H9 (cell line): ENCODE data around the gene LAX1. TPM values are rescaled to one million over a fixed set of nuclear protein-coding genes. Genes with fewer than 3 reads are reported as not detected.

Experiments
- DNase-seq: peaks from one replicate; pipeline ENCODE4 v3.0.0-alpha.2; 2017
- H2AFZ ChIP-seq: one replicate; pipeline ENCODE4 v1.6.1; 2013; ENCODE audit warnings: mild to moderate bottlenecking, low read length, control low read depth, moderate library complexity
- H2AK5ac ChIP-seq: 2 replicates; pipeline ENCODE4 v1.6.1; 2013; ENCODE audit warnings: low read length, control low read depth, mixed read lengths; ENCODE audit not compliant: insufficient read length
- H2BK120ac ChIP-seq: one replicate; pipeline ENCODE4 v1.6.1; 2013; ENCODE audit warnings: low read depth, mild to moderate bottlenecking, low read length, control low read depth, inconsistent platforms; ENCODE audit not compliant: poor library complexity, severe bottlenecking
- H2BK12ac ChIP-seq: 2 replicates; pipeline ENCODE4 v1.6.1; 2013; ENCODE audit warnings: low read length, control low read depth, mixed read lengths, low read depth; ENCODE audit not compliant: insufficient read length
- H2BK15ac ChIP-seq: 2 replicates; pipeline ENCODE4 v1.6.1; 2013; ENCODE audit warnings: low read depth, low read length, control low read depth
- H2BK20ac ChIP-seq: one replicate; pipeline ENCODE4 v1.6.1; 2013; ENCODE audit warnings: low read depth, mild to moderate bottlenecking, low read length, control low read depth, inconsistent platforms; ENCODE audit not compliant: poor library complexity, severe bottlenecking
- H2BK5ac ChIP-seq: 2 replicates; pipeline ENCODE4 v1.6.1; 2013; ENCODE audit warnings: low read length, control low read depth, mixed read lengths; ENCODE audit not compliant: insufficient read length
- H3K14ac ChIP-seq: 2 replicates; pipeline ENCODE4 v1.6.1; 2013; ENCODE audit warnings: low read length, control low read depth; ENCODE audit not compliant: insufficient read depth
- H3K18ac ChIP-seq: 2 replicates; pipeline ENCODE4 v1.6.1; 2013; ENCODE audit warnings: low read depth, mild to moderate bottlenecking, mixed read lengths, low read length, control low read depth; ENCODE audit not compliant: insufficient read length
- H3K23ac ChIP-seq: 2 replicates; pipeline ENCODE4 v1.6.1; 2013; ENCODE audit warnings: low read length, control low read depth, mixed read lengths, low read depth; ENCODE audit not compliant: insufficient read length
- H3K23me2 ChIP-seq: 2 replicates; pipeline ENCODE4 v1.6.1; 2013; ENCODE audit warnings: low read depth, mild to moderate bottlenecking, mixed read lengths, low read length, control low read depth; ENCODE audit not compliant: insufficient read length, poor library complexity, severe bottlenecking
- H3K27ac ChIP-seq: 2 replicates; pipeline ENCODE4 v1.5.1; 2013; ENCODE audit warnings: low read length, control low read depth, mixed read lengths, low read depth; ENCODE audit not compliant: insufficient read length
- H3K27me3 ChIP-seq: 2 replicates; pipeline ENCODE4 v1.6.1; 2013; ENCODE audit warnings: low read length, control low read depth, inconsistent platforms; ENCODE audit not compliant: insufficient read depth
- H3K4ac ChIP-seq: 2 replicates; pipeline ENCODE4 v1.6.1; 2013; ENCODE audit warnings: low read depth, mild to moderate bottlenecking, control low read depth, inconsistent platforms, low read length, moderate library complexity
- H3K4me1 ChIP-seq: 2 replicates; pipeline ENCODE4 v1.6.1; 2013; ENCODE audit warnings: low read length, control low read depth, inconsistent platforms; ENCODE audit not compliant: insufficient read depth
- H3K4me2 ChIP-seq: 2 replicates; pipeline ENCODE4 v1.6.1; 2013; ENCODE audit warnings: low read length, control low read depth, mixed read lengths; ENCODE audit not compliant: insufficient read length, insufficient read depth
- H3K56ac ChIP-seq: 2 replicates; pipeline ENCODE4 v1.6.1; 2013; ENCODE audit warnings: low read depth, mild to moderate bottlenecking, mixed read lengths, low read length, control low read depth; ENCODE audit not compliant: insufficient read length
- H3K79me1 ChIP-seq: 2 replicates; pipeline ENCODE4 v1.6.1; 2013; ENCODE audit warnings: low read depth, mild to moderate bottlenecking, moderate library complexity, low read length, control low read depth, inconsistent platforms; ENCODE audit not compliant: insufficient read depth, poor library complexity, severe bottlenecking
- H3K79me2 ChIP-seq: 2 replicates; pipeline ENCODE4 v1.6.1; 2013; ENCODE audit warnings: low read length, control low read depth, inconsistent platforms; ENCODE audit not compliant: insufficient read depth
- H3K9ac ChIP-seq: 2 replicates; pipeline ENCODE4 v1.6.1; 2013; ENCODE audit warnings: low read length, control low read depth, mixed read lengths; ENCODE audit not compliant: insufficient read length; ENCODE audit errors: extremely low read depth
- H3K9me3 ChIP-seq: one replicate; pipeline ENCODE4 v1.6.1; 2013; ENCODE audit warnings: low read depth, low read length, inconsistent platforms; ENCODE audit not compliant: control insufficient read depth
- H3T11ph ChIP-seq: one replicate; pipeline ENCODE4 v1.6.1; 2013; ENCODE audit warnings: mild to moderate bottlenecking, low read length, control low read depth, inconsistent platforms
- H4K20me1 ChIP-seq: one replicate; pipeline ENCODE4 v1.6.1; 2013; ENCODE audit not compliant: control insufficient read depth, insufficient read length, insufficient read depth
- H4K5ac ChIP-seq: 2 replicates; pipeline ENCODE4 v1.6.1; 2013; ENCODE audit warnings: low read depth, mild to moderate bottlenecking, mixed read lengths, low read length, control low read depth; ENCODE audit not compliant: insufficient read length
- H4K8ac ChIP-seq: replicated peaks from 2 replicates; pipeline ENCODE4 v1.6.1; 2013; ENCODE audit warnings: low read length, control low read depth, mixed read lengths, low read depth; ENCODE audit not compliant: insufficient read length
- H4K91ac ChIP-seq: 2 replicates; pipeline ENCODE4 v1.6.1; 2013; ENCODE audit warnings: low read depth, mild to moderate bottlenecking, moderate library complexity, mixed read lengths, low read length, control low read depth; ENCODE audit not compliant: insufficient read length
- H3K27ac Mint-ChIP-seq, 3 experiments: 2 replicates in 2 of 3; 3 replicates in 1 of 3; pipeline ENCODE4 v1.8.0; 2020 to 2021; ENCODE audit warnings: mixed read lengths in 3 of 3, mild to moderate bottlenecking in 1 of 3, moderate library complexity in 1 of 3
- H3K27me3 Mint-ChIP-seq: 2 replicates; pipeline ENCODE4 v1.8.0; 2021; ENCODE audit warnings: low read depth, mild to moderate bottlenecking, moderate library complexity, mixed read lengths
- H3K36me3 Mint-ChIP-seq, 3 experiments: 2 replicates in 2 of 3; 3 replicates in 1 of 3; pipeline ENCODE4 v1.8.0; 2020 to 2021; ENCODE audit warnings: low read depth in 3 of 3, mixed read lengths in 3 of 3; ENCODE audit not compliant: insufficient read depth in 1 of 3
- H3K4me1 Mint-ChIP-seq, 2 experiments: 2 replicates each; pipeline ENCODE4 v1.8.0; 2020; ENCODE audit warnings: mixed read lengths in 2 of 2
- H3K4me3 Mint-ChIP-seq, 2 experiments: 2 replicates in 1 of 2; 3 replicates in 1 of 2; pipeline ENCODE4 v1.8.0; 2020 to 2021; ENCODE audit warnings: mild to moderate bottlenecking in 2 of 2, mixed read lengths in 2 of 2, moderate library complexity in 1 of 2
- H3K9me3 Mint-ChIP-seq, 2 experiments: 2 replicates in 1 of 2; 3 replicates in 1 of 2; pipeline ENCODE4 v1.8.0; 2020; ENCODE audit warnings: mild to moderate bottlenecking in 2 of 2, mixed read lengths in 2 of 2, moderate library complexity in 1 of 2
- WGBS: extraction: QIAGEN DNeasy Blood & Tissue Kit; methylation state at CpG from one replicate; pipeline ENCODE4 v1.1.7; 2013; ENCODE audit warnings: missing lambda C conversion rate, low lambda C conversion rate, mixed read lengths; ENCODE audit not compliant: insufficient read length; ENCODE audit errors: extremely low coverage; 5-methylcytosine and 5-hydroxymethylcytosine counted together
- total RNA-seq: library from RNA; stranded (reverse); gene quantifications from 2 replicates; pipeline ENCODE4 v1.2.1, GENCODE V29; 2021
- TF ChIP-seq, protein P1 (sequence below): fragments of 200-600 bp; sonication (generic); conservative IDR thresholded peaks from 3 replicates; pipeline ENCODE4 v1.8.0; 2021; ENCODE audit warnings: antibody characterized with exemption, mild to moderate bottlenecking

LAX1 gene
- total RNA-seq, 1 experiment from 2014 or later, result not detected

DNA sequence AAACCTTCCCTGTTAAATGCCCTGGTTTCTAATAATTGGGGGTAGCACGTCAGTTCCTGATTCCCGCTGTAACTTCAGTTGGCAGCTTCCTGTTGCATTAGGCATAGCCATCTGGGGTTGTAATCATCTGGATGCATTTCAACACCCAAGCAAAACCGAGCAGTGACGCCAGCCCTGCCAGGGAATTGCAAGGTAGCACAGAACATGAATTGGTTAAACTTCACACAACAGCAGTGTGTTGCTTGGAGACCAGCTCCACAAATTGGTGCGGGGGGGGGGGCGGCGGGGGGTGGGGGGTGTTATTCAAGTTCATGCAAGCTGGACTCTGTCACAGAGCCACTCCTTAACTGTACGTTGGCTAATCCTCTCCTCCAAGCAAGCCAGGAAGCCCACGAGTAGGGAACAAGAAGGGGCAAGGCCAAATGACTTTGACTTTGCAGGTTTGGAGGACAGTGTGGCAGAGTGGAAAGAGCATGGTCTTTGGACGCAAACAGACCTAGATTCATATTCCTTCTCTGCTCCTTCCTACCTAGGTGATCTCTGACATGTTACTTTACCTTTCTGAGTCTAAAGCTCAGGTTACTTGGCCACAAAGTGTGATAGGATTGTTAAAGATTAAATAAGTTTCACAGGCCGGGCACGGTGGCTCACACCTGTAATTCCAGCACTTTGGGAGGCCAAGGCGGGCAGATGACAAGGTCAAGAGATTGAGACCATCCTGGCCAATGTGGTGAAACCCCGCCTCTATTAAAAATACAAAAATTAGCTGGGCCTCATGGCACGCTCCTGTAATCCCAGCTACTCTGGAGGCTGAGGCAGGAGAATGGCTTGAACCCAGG is 4.7 kb downstream of the LAX1 start:
- Histone ChIP-seq H2AFZ (no peak overlapping the region), H3K4ac (no peak overlapping the region), H4K91ac (no peak overlapping the region), H2BK120ac (no peak overlapping the region), H4K8ac (no peak overlapping the region), H3K56ac (no peak overlapping the region), H3K23me2 (no peaks in the 10 kb centered on the region), H3K4me1 (no peaks in the 10 kb centered on the region; the same call in 1 of the 2 replicates), H3K18ac (no peak overlapping the region), H3K23ac (no peak overlapping the region), H3K79me1 (no peaks in the 10 kb centered on the region), H3K14ac (no peak overlapping the region), H4K20me1 (no peaks in the 10 kb centered on the region), H3K9ac (no peak overlapping the region), H2AK5ac (no peak overlapping the region), H2BK20ac (no peak overlapping the region), H3K79me2 (no peaks in the 10 kb centered on the region), H3T11ph (no peak overlapping the region), H3K27me3 (no peaks in the 10 kb centered on the region), H3K27ac (no peak overlapping the region), H2BK12ac (no peak overlapping the region), H4K5ac (no peak overlapping the region), H2BK15ac (no peak overlapping the region), H2BK5ac (no peak overlapping the region), H3K9me3 (no peaks in the 10 kb centered on the region), H3K4me2 (no peak overlapping the region)
- no peak overlapping the region for H3K27ac Mint-ChIP-seq
- no CpG with 5 or more reads among the region's 15 CpGs for WGBS
- H3K27me3 Mint-ChIP-seq, result no peaks in the 10 kb centered on the region
- H3K4me3 Mint-ChIP-seq, result no peak overlapping the region
- H3K4me1 Mint-ChIP-seq, result peaks cover 10 to 32% of the 10 kb centered on the region in 2 experiments; a peak in 3 of 4 replicates
- H3K9me3 Mint-ChIP-seq, result peaks cover 0 to 3% of the 10 kb centered on the region in 2 experiments; a peak in 1 of 5 replicates
- 0 out of 7 replicates have a peak, but pooled peaks cover 0 to 2% (median 0%) of the 10 kb centered on the region in 3 experiments for H3K36me3 Mint-ChIP-seq
- DNase-seq, result no peak
- TF ChIP-seq, protein P1, sequence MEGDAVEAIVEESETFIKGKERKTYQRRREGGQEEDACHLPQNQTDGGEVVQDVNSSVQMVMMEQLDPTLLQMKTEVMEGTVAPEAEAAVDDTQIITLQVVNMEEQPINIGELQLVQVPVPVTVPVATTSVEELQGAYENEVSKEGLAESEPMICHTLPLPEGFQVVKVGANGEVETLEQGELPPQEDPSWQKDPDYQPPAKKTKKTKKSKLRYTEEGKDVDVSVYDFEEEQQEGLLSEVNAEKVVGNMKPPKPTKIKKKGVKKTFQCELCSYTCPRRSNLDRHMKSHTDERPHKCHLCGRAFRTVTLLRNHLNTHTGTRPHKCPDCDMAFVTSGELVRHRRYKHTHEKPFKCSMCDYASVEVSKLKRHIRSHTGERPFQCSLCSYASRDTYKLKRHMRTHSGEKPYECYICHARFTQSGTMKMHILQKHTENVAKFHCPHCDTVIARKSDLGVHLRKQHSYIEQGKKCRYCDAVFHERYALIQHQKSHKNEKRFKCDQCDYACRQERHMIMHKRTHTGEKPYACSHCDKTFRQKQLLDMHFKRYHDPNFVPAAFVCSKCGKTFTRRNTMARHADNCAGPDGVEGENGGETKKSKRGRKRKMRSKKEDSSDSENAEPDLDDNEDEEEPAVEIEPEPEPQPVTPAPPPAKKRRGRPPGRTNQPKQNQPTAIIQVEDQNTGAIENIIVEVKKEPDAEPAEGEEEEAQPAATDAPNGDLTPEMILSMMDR, result no peak
